Fibroblast of the aortic adventitia (primary cell): ENCODE measurements around the gene MTX1. TPM values are rescaled to one million over a fixed set of nuclear protein-coding genes. Genes with fewer than 3 reads are reported as not detected.
"Not testable (repeated sequence)": the region's sequence is repeated elsewhere in the genome, so short reads cannot be mapped to it uniquely, and the experiment has no call there.

Source experiments
- DNase-seq: peaks from one replicate; pipeline ENCODE4 v3.0.0-alpha.2; 2010; ENCODE audit warnings: low read depth
- H3K4me3 ChIP-seq: 2 replicates; pipeline ENCODE4 v1.5.1; 2011; ENCODE audit warnings: low read depth, mild to moderate bottlenecking, control low read depth, low read length, moderate library complexity
- CTCF ChIP-seq: IDR thresholded peaks from 2 replicates; pipeline ENCODE4 v1.5.1; 2011; ENCODE audit warnings: mild to moderate bottlenecking, low read length, control low read depth, inconsistent platforms; ENCODE audit not compliant: insufficient read depth
- total RNA-seq: library from RNA; depleted of rRNA; stranded (reverse); fragments of >200 nt; gene quantifications from 2 replicates; pipeline ENCODE4 v1.2.3, GENCODE V29; 2012; ENCODE audit warnings: low replicate concordance

Gene MTX1
- total RNA-seq, 1 donor: 26.1 TPM

GRCh38 chr1:155218854-155219591 lies 10.5 kb downstream of the MTX1 start:
- peak; percentile 83 for DNase-seq
- H3K4me3 ChIP-seq: peak overlapping the region; percentile 44
- TF ChIP-seq CTCF: no peak

GRCh38 chr1:155219592-155220031 lies 11.1 kb downstream of the MTX1 start:
- peak; percentile 27 for DNase-seq
- H3K4me3 ChIP-seq: no peak overlapping the region

GRCh38 chr1:155220211-155220965 lies 11.9 kb downstream of the MTX1 start:
- not testable (repeated sequence) for DNase-seq

More at GRCh38 chr1:155219592-155220031, 11.1 kb downstream of the MTX1 start:
- TF ChIP-seq CTCF: no peak

GRCh38 chr1:155223047-155223446 lies 14.6 kb downstream of the MTX1 start:
- no peak for TF ChIP-seq CTCF
- DNase-seq: no peak
- H3K4me3 ChIP-seq: no peak overlapping the region

More at GRCh38 chr1:155220211-155220965, 11.9 kb downstream of the MTX1 start:
- H3K4me3 ChIP-seq: not testable (repeated sequence)

GRCh38 chr1:155225404-155225759 lies 16.9 kb downstream of the MTX1 start:
- not testable (repeated sequence) for DNase-seq, H3K4me3 ChIP-seq

- DNase-seq: peak; percentile 83
- TF ChIP-seq CTCF: peak; percentile 63
These were observed 17.9 kb downstream of the MTX1 start for GRCh38 chr1:155226188-155226909.

GRCh38 chr1:155226910-155227260 lies 18.4 kb downstream of the MTX1 start:
- no peak for TF ChIP-seq CTCF
- DNase-seq: no peak

More at GRCh38 chr1:155226188-155226909, 17.9 kb downstream of the MTX1 start:
- peak overlapping the region; percentile 90 for H3K4me3 ChIP-seq

More at GRCh38 chr1:155226910-155227260, 18.4 kb downstream of the MTX1 start:
- peak overlapping the region; percentile 90 for H3K4me3 ChIP-seq
